Measurements from ENCODE around the gene HOXC11. TPM values are rescaled to one million over a fixed set of nuclear protein-coding genes. Genes with fewer than 3 reads are reported as not detected.

Gene HOXC11
- total RNA-seq, 1 experiment from 2014 or later: not detected

GRCh38 chr12:53973236-53974042 is 513 bp downstream of the HOXC11 start:
- no peak for DNase-seq (ENCODE audit: low spot score)

GRCh38 chr12:53974084-53975063 is 1.4 kb downstream of the HOXC11 start, which contains the start of gene HOTAIR:
Gene HOTAIR, minus strand, starts transcription at chr12:53974954.
- no peak for DNase-seq (ENCODE audit: low spot score)

- no peak for DNase-seq (ENCODE audit: low spot score)
Measured at GRCh38 chr12:53975064-53975471, 2.1 kb downstream of the HOXC11 start.

GRCh38 chr12:53975479-53976152 is 2.7 kb downstream of the HOXC11 start:
- no peak for DNase-seq (ENCODE audit: low spot score)

GRCh38 chr12:53976172-53976822 is 3.4 kb downstream of the HOXC11 start:
- peak; percentile 47 for DNase-seq (ENCODE audit: low spot score)

GRCh38 chr12:53976823-53977595 is 4.1 kb downstream of the HOXC11 start:
- DNase-seq (ENCODE audit: low spot score): no peak

- DNase-seq (ENCODE audit: low spot score): peak; percentile 68
Measured at GRCh38 chr12:53977596-53978445, 4.9 kb downstream of the HOXC11 start.

- peak; percentile 92 for DNase-seq (ENCODE audit: low spot score)
Measured at GRCh38 chr12:53978477-53979356, 5.8 kb downstream of the HOXC11 start.

- DNase-seq (ENCODE audit: low spot score): no peak
Measured at GRCh38 chr12:53980104-53980801, 7.3 kb downstream of the HOXC11 start.

- no peak for DNase-seq (ENCODE audit: low spot score)
Measured at GRCh38 chr12:53980802-53981496, 8.0 kb downstream of the HOXC11 start.

- no peak for DNase-seq (ENCODE audit: low spot score)
Measured at GRCh38 chr12:53981634-53982565, 9.0 kb downstream of the HOXC11 start.

GRCh38 chr12:53982648-53983567 is 10.0 kb downstream of the HOXC11 start:
- DNase-seq (ENCODE audit: low spot score): no peak

- no peak for DNase-seq (ENCODE audit: low spot score)
Measured at GRCh38 chr12:53983568-53983949, 10.6 kb downstream of the HOXC11 start.

- DNase-seq (ENCODE audit: low spot score): no peak
Measured at GRCh38 chr12:53983950-53984572, 11.1 kb downstream of the HOXC11 start.
